GM18499 (cell line): ENCODE measurements around the gene RNASE11.
A peak's percentile ranks its signal among the peaks of the same experiment; 100 is the strongest.
"Not testable (repeated sequence)": the region's sequence is repeated elsewhere in the genome, so short reads cannot be mapped to it uniquely, and the experiment has no call there.

Experiments used
- ATAC-seq: cut with Tn5 transposase; IDR thresholded peaks from one replicate; pipeline ENCODE4 v1.9.1; 2021; ENCODE audit warnings: moderate number of reproducible peaks; ENCODE audit not compliant: insufficient read depth, unreplicated experiment

Gene RNASE11

GRCh38 chr14:20587489-20588154, at the start of gene RNASE11:
Gene RNASE11 (minus strand): TSS chr14:20588001.
- ATAC-seq, result no peak

DNA sequence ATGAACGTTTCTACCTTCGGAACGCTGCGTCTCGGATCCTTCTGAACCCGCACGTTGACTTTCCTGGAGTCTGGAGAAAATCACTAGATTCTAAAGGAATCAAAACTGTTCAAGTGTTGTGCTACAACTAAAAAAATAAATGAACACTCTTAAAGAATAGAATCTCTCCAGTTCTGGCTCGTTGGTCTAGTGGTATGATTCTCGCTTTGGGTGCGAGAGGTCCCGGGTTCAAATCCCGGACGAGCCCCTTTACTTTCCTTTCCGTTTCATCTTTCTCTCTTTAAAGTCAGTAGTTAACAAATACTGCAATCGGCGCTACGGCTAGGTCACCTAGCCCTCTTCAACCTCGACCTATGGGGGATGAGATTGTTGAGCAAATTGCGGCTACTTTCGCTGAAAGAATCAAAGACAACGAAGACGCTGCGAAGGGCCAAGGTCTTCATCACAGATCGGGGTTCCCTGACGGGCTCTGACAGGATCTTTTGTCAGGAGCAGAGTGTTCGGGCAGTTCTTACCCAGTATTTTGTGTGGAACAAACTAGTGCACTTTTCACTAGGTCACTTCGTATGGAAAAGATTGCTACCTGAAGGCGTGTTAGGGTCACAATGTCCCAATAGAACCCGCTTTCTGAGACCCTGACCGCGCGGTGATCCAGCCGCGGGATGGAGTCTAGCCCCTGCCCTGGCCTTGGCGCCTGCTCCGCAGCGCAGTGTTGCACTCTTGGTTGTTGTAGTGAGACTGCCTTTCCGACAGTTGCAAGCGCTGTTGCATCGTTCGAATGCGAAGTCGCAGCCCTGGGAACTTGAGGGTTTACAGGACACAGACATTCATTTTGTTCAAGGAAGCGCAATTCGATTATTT, 45.3 kb upstream of the RNASE11 start:
- ATAC-seq, result peak; percentile 48

DNA sequence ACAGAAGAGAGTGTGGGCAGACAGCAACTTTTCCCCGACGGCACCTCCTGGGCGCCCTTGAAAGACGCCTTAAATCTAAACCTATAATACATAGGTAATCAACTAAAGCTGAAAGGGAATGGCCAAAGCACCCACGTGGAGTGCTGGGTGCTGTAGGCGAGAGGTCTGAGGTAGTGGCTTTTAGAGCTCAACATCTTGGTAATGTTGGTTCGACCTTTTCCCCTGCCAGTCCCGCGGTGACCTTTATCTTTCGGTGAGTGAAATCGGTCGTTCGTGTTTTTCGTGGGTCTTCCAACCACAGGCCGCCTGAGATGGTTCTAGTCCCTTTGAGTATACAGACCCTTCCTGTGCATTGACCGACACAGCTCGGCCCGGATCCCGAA, 44.6 kb upstream of the RNASE11 start:
- ATAC-seq, result no peak

- no peak for ATAC-seq
Observed at GRCh38 chr14:20631880-20632389, 44.1 kb upstream of the RNASE11 start.

GRCh38 chr14:20631023-20631879, 43.5 kb upstream of the RNASE11 start:
- no peak for ATAC-seq

GRCh38 chr14:20630340-20631022, 42.7 kb upstream of the RNASE11 start:
- ATAC-seq, result no peak

- no peak for ATAC-seq
Observed at GRCh38 chr14:20628063-20628854, 40.5 kb upstream of the RNASE11 start.

GRCh38 chr14:20627346-20628027, 39.7 kb upstream of the RNASE11 start:
- no peak for ATAC-seq

DNA sequence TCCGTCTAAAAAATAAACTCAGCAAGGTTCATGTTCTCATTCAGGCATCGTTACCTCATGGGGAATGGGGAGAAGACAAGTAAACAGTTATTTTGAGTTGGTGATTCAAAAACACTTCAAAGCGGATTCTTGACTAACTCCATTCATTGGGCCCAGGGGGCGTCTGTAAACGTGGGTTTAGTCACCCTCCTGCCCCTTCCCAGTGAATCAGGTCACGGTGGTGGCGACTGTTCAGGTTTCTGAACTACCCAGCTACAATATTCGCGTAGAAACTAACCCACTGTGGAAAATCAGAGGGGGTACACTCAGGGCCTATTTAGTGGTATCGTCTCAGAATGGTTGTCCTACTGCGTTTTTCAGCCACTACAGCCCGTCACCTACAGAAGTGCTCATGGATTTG, 38.5 kb upstream of the RNASE11 start:
- ATAC-seq, result no peak

DNA sequence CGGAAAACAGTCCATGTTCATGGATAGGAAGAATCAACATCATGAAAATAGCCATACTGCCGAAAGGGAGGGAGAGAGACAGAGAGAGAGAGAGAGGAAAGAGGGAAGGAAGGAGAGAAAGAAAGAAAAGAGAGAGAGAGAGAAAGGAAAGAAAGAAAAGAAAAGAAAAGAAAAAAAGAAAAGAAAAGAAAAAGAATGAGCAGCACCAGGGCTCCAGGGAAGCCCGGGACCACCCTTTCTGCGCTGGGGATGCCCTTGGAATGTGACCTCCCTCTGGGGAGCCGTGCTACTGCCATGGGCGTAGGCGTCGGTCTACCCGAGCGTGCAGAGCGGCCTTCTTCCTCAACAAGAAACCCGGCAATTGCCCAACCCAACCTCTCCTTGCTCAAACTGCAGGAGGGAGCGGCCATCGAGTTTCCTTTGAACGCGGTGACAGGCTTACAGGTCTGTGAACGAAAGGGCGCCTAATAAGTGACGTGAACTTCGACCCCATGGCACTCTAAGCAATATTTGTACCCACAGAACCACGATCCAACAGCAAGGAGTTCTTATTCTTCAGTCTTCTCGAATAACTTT, 36.8 kb upstream of the RNASE11 start:
- ATAC-seq, result no peak

- no peak for ATAC-seq
Observed at GRCh38 chr14:20623798-20624197, 36.0 kb upstream of the RNASE11 start.

- ATAC-seq, result no peak
Observed at GRCh38 chr14:20622816-20623291, 35.1 kb upstream of the RNASE11 start.

GRCh38 chr14:20620798-20621478, 33.1 kb upstream of the RNASE11 start:
- ATAC-seq, result no peak

- ATAC-seq, result not testable (repeated sequence)
Observed at GRCh38 chr14:20619688-20620087, 31.9 kb upstream of the RNASE11 start.

DNA sequence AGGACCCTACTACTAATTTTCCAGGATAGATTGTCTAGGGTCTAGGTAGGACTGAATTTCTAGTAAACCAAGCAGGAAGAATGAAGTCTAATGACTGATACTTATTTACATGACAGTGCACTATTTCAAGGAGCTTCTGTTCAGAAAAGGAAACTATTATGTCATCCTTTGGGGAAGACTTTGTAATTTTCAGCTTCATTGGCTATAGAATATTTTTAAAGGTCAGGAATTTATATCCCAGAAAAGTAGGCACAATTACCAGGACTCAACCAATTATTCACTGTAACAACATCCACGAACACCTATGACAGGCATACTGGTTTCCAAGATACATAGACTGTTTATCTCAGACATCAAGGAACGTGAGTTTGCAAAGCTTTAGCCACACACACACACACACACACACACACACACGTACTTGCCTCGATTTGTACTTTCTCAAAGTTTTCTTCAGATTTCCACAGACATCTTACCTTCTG, 30.5 kb upstream of the RNASE11 start:
- ATAC-seq, result no peak

DNA sequence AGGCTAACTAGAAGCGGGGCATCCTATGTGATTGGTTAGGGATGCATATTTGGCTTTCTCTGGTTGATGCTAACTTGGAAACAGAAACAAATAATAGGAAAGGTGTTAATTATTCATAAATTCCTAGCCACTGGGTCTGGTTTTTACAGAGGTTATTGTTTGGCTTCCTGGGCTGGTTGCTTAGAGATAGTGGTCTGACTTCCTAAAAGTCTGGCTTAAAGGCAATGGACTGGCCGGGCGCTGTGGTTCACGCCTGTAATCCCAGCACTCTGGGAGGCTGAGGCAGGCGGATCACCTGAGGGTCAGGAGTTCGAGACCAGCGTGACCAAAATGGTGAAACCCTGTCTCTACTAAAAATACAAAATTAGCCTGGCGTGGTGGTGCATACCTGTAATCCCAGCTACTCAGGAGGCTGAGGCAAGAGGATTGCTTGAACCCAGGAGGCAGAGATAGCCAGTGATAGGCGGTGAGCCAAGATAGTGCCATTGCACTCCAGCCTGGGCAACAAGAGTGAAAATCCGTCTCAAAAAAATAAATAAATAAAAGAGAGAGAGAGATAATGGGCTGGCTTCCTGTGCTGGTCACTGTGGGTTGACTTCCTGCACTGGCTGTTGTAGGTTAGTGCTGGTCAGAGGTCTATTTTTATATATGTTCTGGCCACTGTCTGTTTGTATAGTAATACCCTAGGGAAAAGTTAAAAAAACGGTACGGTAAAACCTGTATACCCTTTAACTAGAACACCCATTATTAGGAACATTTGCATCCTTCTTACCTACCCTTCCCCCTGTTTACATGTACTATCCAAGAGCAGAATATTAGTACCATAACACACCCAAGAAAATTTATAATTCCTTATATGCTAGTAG, 29.6 kb upstream of the RNASE11 start:
- peak; percentile 29 for ATAC-seq

DNA sequence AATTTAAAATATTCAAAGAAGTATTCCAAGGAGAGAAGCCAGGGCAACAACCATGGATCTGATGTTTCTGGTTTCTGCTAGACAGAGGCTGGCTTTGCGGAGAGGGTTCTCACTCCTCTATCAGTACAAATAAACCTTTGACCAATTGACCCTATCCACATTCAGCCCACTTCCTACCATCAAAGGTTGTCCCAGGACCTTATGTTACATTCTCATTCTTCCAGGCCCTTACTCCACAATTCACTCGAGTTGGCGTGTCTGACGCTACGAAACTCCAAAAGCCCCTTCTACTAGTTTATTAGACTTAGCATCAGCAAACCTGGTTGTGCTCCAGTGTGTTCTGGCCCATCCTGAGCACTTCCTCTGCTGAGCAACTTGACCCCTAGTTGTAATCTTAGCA, 28.2 kb upstream of the RNASE11 start:
- no peak for ATAC-seq
